Natural killer cell (primary cell): ENCODE measurements around the gene HEPACAM. TPM values are rescaled to one million over a fixed set of nuclear protein-coding genes. Genes with fewer than 3 reads are reported as not detected.

Experiments
- ATAC-seq, 3 donors: fragments of 150-1000 bp in 2 of 3; fragments of 200-7000 bp in 1 of 3; cut with Tn5 transposase; 1 replicate in 1 of 3; 2 replicates in 2 of 3; pipeline ENCODE4 v1.10.0; 2021; ENCODE audit warnings: mild to moderate bottlenecking in 2 of 3, moderate library complexity in 2 of 3
- DNase-seq, 2 donors: peaks; one replicate each; pipeline versions ENCODE4 v3.0.0 to v3.0.0-alpha.2; 2013 to 2021; ENCODE audit warnings: mixed read lengths in 1 of 2
- H3K27ac ChIP-seq: one replicate; pipeline ENCODE4 v1.5.1; 2013; ENCODE audit warnings: mild to moderate bottlenecking, low read length
- H3K27me3 ChIP-seq: one replicate; pipeline ENCODE4 v1.6.1; 2013; ENCODE audit warnings: low read length; ENCODE audit not compliant: control insufficient read depth, insufficient read depth
- H3K36me3 ChIP-seq: one replicate; pipeline ENCODE4 v1.6.1; 2013; ENCODE audit warnings: low read length; ENCODE audit not compliant: control insufficient read depth, insufficient read depth
- H3K4me1 ChIP-seq: one replicate; pipeline ENCODE4 v1.6.1; 2013; ENCODE audit warnings: low read length; ENCODE audit not compliant: control insufficient read depth, insufficient read depth
- H3K4me3 ChIP-seq: one replicate; pipeline ENCODE4 v1.5.1; 2013; ENCODE audit warnings: low read length
- H3K9me3 ChIP-seq: one replicate; pipeline ENCODE4 v1.6.1; 2013; ENCODE audit warnings: low read length; ENCODE audit not compliant: control insufficient read depth, insufficient read depth
- H3K27ac Mint-ChIP-seq, 2 donors: one replicate each; pipeline ENCODE4 v1.8.0; 2022; ENCODE audit warnings: mild to moderate bottlenecking in 2 of 2, mixed read lengths in 2 of 2, moderate library complexity in 1 of 2
- H3K27me3 Mint-ChIP-seq, 2 donors: one replicate each; pipeline ENCODE4 v1.8.0; 2022; ENCODE audit warnings: low read depth in 2 of 2, mixed read lengths in 2 of 2
- H3K36me3 Mint-ChIP-seq: one replicate; pipeline ENCODE4 v1.8.0; 2022; ENCODE audit warnings: mixed read lengths
- H3K4me1 Mint-ChIP-seq, 2 donors: one replicate each; pipeline ENCODE4 v1.8.0; 2022; ENCODE audit warnings: mixed read lengths in 2 of 2
- H3K4me3 Mint-ChIP-seq: one replicate; pipeline ENCODE4 v1.8.0; 2022; ENCODE audit warnings: mild to moderate bottlenecking, moderate library complexity, mixed read lengths
- H3K9me3 Mint-ChIP-seq, 2 donors: one replicate each; pipeline ENCODE4 v1.8.0; 2022; ENCODE audit warnings: mixed read lengths in 2 of 2
- CTCF ChIP-seq: fragments of 200-600 bp; IDR thresholded peaks from one replicate; pipeline ENCODE4 v1.8.0; 2022; ENCODE audit warnings: antibody characterized with exemption
- WGBS: methylation state at CpG from one replicate; pipeline ENCODE4 v1.1.7; 2013; ENCODE audit warnings: missing lambda C conversion rate; ENCODE audit not compliant: insufficient coverage; 5-methylcytosine and 5-hydroxymethylcytosine counted together
- intact Hi-C: fragments of 100-400 bp; cut with micrococcal nuclease; formaldehyde crosslinking; loops from one replicate; pipeline ENCODE4 v1.14.2; 2022
- total RNA-seq, 4 donors: library from RNA; stranded (reverse); fragments of 120-200 nt in 1 of 4; gene quantifications; one replicate each; pipeline versions ENCODE4 v1.2.3 to v1.2.4, GENCODE V29; 2013 to 2022

Gene HEPACAM
- total RNA-seq, 3 donors from 2014 or later (not counting 1 experiment from before 2014, with no cell fraction given): not detected

GRCh38 chr11:124892750-124893454 is 42.9 kb downstream of the HEPACAM start:
- Histone ChIP-seq H3K36me3 (no peaks in the 10 kb centered on the region), H3K27me3 (no peaks in the 10 kb centered on the region), H3K27ac (no peak overlapping the region), H3K4me3 (no peak overlapping the region), H3K4me1 (peaks cover 5% of the 10 kb centered on the region), H3K9me3 (no peaks in the 10 kb centered on the region)
- WGBS: 66% methylated on average over 9 of the region's 9 CpGs
- no peak for DNase-seq
- Mint-ChIP-seq H3K27me3 (peaks cover 0 to 2% of the 10 kb centered on the region in 2 donors), H3K36me3 (no peaks in the 10 kb centered on the region), H3K4me1 (peaks cover 0 to 6% of the 10 kb centered on the region in 2 donors), H3K9me3 (no peaks in the 10 kb centered on the region), H3K27ac (no peak overlapping the region), H3K4me3 (no peak overlapping the region)
- TF ChIP-seq CTCF: no peak
- intact Hi-C loops: no loop called here
- ATAC-seq: no peak

- H3K4me1 Mint-ChIP-seq: peaks cover 0 to under 1% of the 10 kb centered on the region in 2 donors
- H3K27ac Mint-ChIP-seq: no peak overlapping the region
- no peaks in the 10 kb centered on the region for H3K36me3 Mint-ChIP-seq
- no peaks in the 10 kb centered on the region for H3K4me1 ChIP-seq
- no peak for TF ChIP-seq CTCF
- no peaks in the 10 kb centered on the region for H3K27me3 ChIP-seq
- no peak overlapping the region for H3K4me3 Mint-ChIP-seq
- intact Hi-C loops: no loop called here
- WGBS: 90% methylated on average over 2 of the region's 2 CpGs
- H3K9me3 ChIP-seq: no peaks in the 10 kb centered on the region
- ATAC-seq: no peak
- H3K27me3 Mint-ChIP-seq: peaks cover 0 to 2% of the 10 kb centered on the region in 2 donors
- no peak overlapping the region for H3K4me3 ChIP-seq
- DNase-seq: no peak
- no peaks in the 10 kb centered on the region for H3K9me3 Mint-ChIP-seq
- H3K27ac ChIP-seq: no peak overlapping the region
- H3K36me3 ChIP-seq: no peaks in the 10 kb centered on the region
Observed at GRCh38 chr11:124892146-124892545, 43.7 kb downstream of the HEPACAM start.

- WGBS: 90% methylated on average over 12 of the region's 12 CpGs
- TF ChIP-seq CTCF: no peak
- Histone ChIP-seq H3K4me1 (no peaks in the 10 kb centered on the region), H3K4me3 (no peak overlapping the region), H3K27me3 (no peaks in the 10 kb centered on the region), H3K9me3 (no peaks in the 10 kb centered on the region), H3K27ac (no peak overlapping the region), H3K36me3 (no peaks in the 10 kb centered on the region)
- intact Hi-C loops: no loop called here
- no peaks in the 10 kb centered on the region for H3K36me3 Mint-ChIP-seq
- ATAC-seq: no peak
- H3K4me1 Mint-ChIP-seq: no peaks in the 10 kb centered on the region
- no peak overlapping the region for H3K27ac Mint-ChIP-seq
- H3K4me3 Mint-ChIP-seq: no peak overlapping the region
- no peak for DNase-seq
- no peaks in the 10 kb centered on the region for H3K9me3 Mint-ChIP-seq
- peaks cover 0 to 2% of the 10 kb centered on the region in 2 donors for H3K27me3 Mint-ChIP-seq
Observed at GRCh38 chr11:124891373-124891861, 44.4 kb downstream of the HEPACAM start.
